Measurements from ENCODE around the gene MCF2L2. TPM values are rescaled to one million over a fixed set of nuclear protein-coding genes. Genes with fewer than 3 reads are reported as not detected.

The MCF2L2 gene
- total and polyA plus RNA-seq, 2 of the 13 experiments (the other 11 are each of a cell fraction or from before 2014, with no cell fraction given): not detected

DNA sequence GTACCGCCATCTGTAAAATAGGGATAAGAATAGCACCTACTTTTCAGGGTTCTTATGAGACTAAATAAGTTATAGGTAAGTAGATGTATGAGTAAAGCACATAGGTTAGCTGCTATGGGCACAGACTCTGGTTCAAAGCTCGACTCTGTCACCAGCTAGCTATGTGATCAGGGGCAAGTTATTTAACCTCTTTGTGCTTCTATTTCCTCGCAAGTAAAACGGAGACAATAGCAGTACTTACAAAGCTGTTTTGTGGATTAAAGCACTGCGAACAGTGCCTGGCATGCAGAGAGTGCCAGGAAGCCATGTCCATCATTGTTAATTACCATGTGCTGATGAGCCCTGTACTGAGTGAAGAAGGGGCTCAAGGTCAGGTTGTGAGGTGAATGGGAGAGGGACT is 267.8 kb downstream of the MCF2L2 start:
- CTCF ChIA-PET (ENCODE audit: low intra/inter-chr PET ratio, low total read pairs): no interaction called here
- H3K4me1 ChIP-seq (ENCODE audit: insufficient read depth, low read length): peaks cover 10% of the 10 kb centered on the region
- no peak overlapping the region for H3K9ac ChIP-seq (ENCODE audit: insufficient read depth, low read depth, low read length)
- H3K27me3 ChIP-seq (ENCODE audit: control insufficient read depth in 1 of 2, insufficient read depth in 2 of 2, low read length in 2 of 2): peaks cover 2 to 15% of the 10 kb centered on the region in 2 experiments; a peak in 3 of 5 replicates
- no peak for TF ChIP-seq PAF1 (CRISPR knock-in tag; IDR thresholded peaks at IDR 0.05)
- TF ChIP-seq, protein P1, sequence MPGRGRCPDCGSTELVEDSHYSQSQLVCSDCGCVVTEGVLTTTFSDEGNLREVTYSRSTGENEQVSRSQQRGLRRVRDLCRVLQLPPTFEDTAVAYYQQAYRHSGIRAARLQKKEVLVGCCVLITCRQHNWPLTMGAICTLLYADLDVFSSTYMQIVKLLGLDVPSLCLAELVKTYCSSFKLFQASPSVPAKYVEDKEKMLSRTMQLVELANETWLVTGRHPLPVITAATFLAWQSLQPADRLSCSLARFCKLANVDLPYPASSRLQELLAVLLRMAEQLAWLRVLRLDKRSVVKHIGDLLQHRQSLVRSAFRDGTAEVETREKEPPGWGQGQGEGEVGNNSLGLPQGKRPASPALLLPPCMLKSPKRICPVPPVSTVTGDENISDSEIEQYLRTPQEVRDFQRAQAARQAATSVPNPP (CRISPR knock-in tag; IDR thresholded peaks at IDR 0.05): no peak
- no peak overlapping the region for H3K27ac ChIP-seq (ENCODE audit: extremely low read length, insufficient read depth, low read length)
- no peak overlapping the region for H3K4me3 ChIP-seq (replicated peaks in 1 of 3; ENCODE audit: insufficient read depth in 1 of 3, low read depth in 2 of 3, low read length in 3 of 3)
- intact Hi-C loops (cut with micrococcal nuclease; ENCODE audit: unreplicated experiment) (no loop called here), in situ Hi-C loops (cut with HindIII; ENCODE audit: extremely low pct_ligation_motif_present, low pct_unique_long_range_greater_than_20kb) (no loop called here)
- no peaks in the 10 kb centered on the region for H3K79me2 ChIP-seq (ENCODE audit: insufficient read depth, low read length)
- POLR2A ChIA-PET: no interaction called here
- no peak overlapping the region for H3K4me2 ChIP-seq (ENCODE audit: low read depth, low read length)
- no TSS peak for BruUV-seq (replicated peaks)
- H2AFZ ChIP-seq (ENCODE audit: low read length): no peak overlapping the region
- DNase-seq (ENCODE audit: low spot score) (no peak), ATAC-seq (no peak), FAIRE-seq (no peak)
- no peaks in the 10 kb centered on the region for H3K36me3 ChIP-seq (replicated peaks in 1 of 2; ENCODE audit: control insufficient read depth in 1 of 2, insufficient read depth in 2 of 2, low read length in 2 of 2)
- H4K20me1 ChIP-seq (ENCODE audit: insufficient read depth, low read length): no peaks in the 10 kb centered on the region
- no peaks in the 10 kb centered on the region for H3K9me3 ChIP-seq (ENCODE audit: low read length)
- WGBS (ENCODE audit: low lambda C conversion rate): 19% methylated on average over 5 of the region's 5 CpGs

DNA sequence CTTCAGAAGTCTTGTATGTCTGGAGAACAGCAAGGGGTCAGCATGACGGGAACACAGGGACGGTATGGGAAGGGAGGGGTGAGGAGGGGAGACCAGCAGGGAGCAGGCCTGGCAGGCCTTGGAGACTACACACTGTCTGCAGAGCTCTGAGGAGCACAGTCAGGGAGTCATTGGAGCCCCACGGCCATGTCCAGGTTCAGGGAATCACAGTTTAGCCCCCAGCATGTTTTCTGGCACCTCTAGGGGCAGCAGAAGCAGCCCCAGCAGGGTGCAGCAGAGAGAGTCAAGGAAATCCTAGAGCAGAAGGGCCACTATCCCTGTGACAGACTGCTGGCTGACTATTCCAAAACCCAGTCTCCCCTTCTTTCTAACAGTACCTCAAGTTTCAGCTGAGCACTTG is 269.1 kb downstream of the MCF2L2 start:
- Histone ChIP-seq H3K9me3 (ENCODE audit: low read length) (no peaks in the 10 kb centered on the region), H2AFZ (ENCODE audit: low read length) (no peak overlapping the region), H3K4me2 (ENCODE audit: low read depth, low read length) (no peak overlapping the region), H3K27me3 (ENCODE audit: control insufficient read depth in 1 of 2, insufficient read depth in 2 of 2, low read length in 2 of 2) (peaks cover 2 to 18% of the 10 kb centered on the region in 2 experiments; a peak in 3 of 5 replicates), H3K4me1 (ENCODE audit: insufficient read depth, low read length) (peaks cover 10% of the 10 kb centered on the region), H3K9ac (ENCODE audit: insufficient read depth, low read depth, low read length) (no peak overlapping the region), H3K4me3 (replicated peaks in 1 of 3; ENCODE audit: insufficient read depth in 1 of 3, low read depth in 2 of 3, low read length in 3 of 3) (no peak overlapping the region), H3K79me2 (ENCODE audit: insufficient read depth, low read length) (no peaks in the 10 kb centered on the region), H3K27ac (ENCODE audit: extremely low read length, insufficient read depth, low read length) (no peak overlapping the region), H4K20me1 (ENCODE audit: insufficient read depth, low read length) (no peaks in the 10 kb centered on the region), H3K36me3 (replicated peaks in 1 of 2; ENCODE audit: control insufficient read depth in 1 of 2, insufficient read depth in 2 of 2, low read length in 2 of 2) (no peaks in the 10 kb centered on the region)
- in situ Hi-C loops (cut with HindIII; ENCODE audit: extremely low pct_ligation_motif_present, low pct_unique_long_range_greater_than_20kb) (no loop called here), intact Hi-C loops (cut with micrococcal nuclease; ENCODE audit: unreplicated experiment) (no loop called here)
- ATAC-seq: peak; percentile 83
- no peak for FAIRE-seq
- 68% methylated on average over 2 of the region's 3 CpGs for WGBS (ENCODE audit: low lambda C conversion rate)
- POLR2A ChIA-PET: no interaction called here
- CTCF ChIA-PET (ENCODE audit: low intra/inter-chr PET ratio, low total read pairs): no interaction called here
- peak; percentile 13; the same call in 1 of the 2 replicates for TF ChIP-seq STAG1 (CRISPR knock-in tag; IDR thresholded peaks at IDR 0.05)
- TF ChIP-seq, protein P2, sequence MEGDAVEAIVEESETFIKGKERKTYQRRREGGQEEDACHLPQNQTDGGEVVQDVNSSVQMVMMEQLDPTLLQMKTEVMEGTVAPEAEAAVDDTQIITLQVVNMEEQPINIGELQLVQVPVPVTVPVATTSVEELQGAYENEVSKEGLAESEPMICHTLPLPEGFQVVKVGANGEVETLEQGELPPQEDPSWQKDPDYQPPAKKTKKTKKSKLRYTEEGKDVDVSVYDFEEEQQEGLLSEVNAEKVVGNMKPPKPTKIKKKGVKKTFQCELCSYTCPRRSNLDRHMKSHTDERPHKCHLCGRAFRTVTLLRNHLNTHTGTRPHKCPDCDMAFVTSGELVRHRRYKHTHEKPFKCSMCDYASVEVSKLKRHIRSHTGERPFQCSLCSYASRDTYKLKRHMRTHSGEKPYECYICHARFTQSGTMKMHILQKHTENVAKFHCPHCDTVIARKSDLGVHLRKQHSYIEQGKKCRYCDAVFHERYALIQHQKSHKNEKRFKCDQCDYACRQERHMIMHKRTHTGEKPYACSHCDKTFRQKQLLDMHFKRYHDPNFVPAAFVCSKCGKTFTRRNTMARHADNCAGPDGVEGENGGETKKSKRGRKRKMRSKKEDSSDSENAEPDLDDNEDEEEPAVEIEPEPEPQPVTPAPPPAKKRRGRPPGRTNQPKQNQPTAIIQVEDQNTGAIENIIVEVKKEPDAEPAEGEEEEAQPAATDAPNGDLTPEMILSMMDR (CRISPR knock-in tag; IDR thresholded peaks at IDR 0.05): peak; percentile 20; the same call in 1 of the 2 replicates
- TF ChIP-seq, protein P3, sequence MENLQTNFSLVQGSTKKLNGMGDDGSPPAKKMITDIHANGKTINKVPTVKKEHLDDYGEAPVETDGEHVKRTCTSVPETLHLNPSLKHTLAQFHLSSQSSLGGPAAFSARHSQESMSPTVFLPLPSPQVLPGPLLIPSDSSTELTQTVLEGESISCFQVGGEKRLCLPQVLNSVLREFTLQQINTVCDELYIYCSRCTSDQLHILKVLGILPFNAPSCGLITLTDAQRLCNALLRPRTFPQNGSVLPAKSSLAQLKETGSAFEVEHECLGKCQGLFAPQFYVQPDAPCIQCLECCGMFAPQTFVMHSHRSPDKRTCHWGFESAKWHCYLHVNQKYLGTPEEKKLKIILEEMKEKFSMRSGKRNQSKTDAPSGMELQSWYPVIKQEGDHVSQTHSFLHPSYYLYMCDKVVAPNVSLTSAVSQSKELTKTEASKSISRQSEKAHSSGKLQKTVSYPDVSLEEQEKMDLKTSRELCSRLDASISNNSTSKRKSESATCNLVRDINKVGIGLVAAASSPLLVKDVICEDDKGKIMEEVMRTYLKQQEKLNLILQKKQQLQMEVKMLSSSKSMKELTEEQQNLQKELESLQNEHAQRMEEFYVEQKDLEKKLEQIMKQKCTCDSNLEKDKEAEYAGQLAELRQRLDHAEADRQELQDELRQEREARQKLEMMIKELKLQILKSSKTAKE (CRISPR knock-in tag; IDR thresholded peaks at IDR 0.05; ENCODE audit: borderline replicate concordance): no peak
- DNase-seq (ENCODE audit: low spot score): no peak
- no TSS peak for BruUV-seq (replicated peaks)

All from HepG2 (cell line).